Measurements from ENCODE around the gene IFNW1.
"Not testable (repeated sequence)": the region's sequence is repeated elsewhere in the genome, so short reads cannot be mapped to it uniquely, and the experiment has no call there.

IFNW1 gene

DNA sequence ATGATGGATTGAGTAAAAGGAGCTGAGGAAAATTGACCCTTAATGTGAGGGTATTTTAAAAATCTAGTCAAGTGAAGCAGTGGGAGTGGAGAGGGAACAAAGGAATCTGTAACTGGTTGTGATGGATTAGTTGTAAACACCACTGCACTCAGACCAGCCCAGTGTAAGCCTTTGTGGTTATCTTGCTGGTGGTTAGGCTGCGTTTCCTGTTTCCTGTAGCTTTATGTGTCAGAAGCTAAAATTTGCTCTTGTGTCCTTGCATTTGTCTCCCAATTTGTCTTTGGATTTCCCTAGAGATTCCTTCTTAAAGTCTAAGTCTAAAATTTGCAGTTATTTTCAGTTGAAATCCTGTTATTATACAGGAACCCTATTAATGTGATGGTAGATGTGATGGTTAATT, 18.5 kb upstream of the IFNW1 start:
- TF ChIP-seq, protein P1, sequence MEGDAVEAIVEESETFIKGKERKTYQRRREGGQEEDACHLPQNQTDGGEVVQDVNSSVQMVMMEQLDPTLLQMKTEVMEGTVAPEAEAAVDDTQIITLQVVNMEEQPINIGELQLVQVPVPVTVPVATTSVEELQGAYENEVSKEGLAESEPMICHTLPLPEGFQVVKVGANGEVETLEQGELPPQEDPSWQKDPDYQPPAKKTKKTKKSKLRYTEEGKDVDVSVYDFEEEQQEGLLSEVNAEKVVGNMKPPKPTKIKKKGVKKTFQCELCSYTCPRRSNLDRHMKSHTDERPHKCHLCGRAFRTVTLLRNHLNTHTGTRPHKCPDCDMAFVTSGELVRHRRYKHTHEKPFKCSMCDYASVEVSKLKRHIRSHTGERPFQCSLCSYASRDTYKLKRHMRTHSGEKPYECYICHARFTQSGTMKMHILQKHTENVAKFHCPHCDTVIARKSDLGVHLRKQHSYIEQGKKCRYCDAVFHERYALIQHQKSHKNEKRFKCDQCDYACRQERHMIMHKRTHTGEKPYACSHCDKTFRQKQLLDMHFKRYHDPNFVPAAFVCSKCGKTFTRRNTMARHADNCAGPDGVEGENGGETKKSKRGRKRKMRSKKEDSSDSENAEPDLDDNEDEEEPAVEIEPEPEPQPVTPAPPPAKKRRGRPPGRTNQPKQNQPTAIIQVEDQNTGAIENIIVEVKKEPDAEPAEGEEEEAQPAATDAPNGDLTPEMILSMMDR (conservative IDR thresholded peaks at IDR 0.05): no peak
- no peak overlapping the region for H3K27ac ChIP-seq

DNA sequence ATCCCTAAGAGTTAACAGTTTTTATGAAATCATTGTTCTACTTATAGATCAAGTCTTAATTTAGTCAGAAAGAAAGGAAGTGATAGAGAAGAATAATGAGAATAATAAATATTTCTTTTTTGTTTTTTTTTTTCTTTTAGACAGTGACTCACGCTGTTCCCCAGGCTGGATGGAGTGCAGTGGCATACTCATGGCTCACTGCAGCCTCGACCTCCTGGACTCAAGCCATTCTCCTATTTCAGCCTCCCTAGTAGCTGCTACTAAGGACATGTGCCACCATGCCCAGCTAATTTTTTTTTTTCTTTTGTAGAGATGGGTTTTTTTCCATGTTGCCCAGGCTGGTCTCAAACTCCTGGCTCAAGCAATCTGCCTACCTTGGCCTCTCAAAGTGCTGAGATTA, 13.9 kb upstream of the IFNW1 start:
- TF ChIP-seq, protein P1 (conservative IDR thresholded peaks at IDR 0.05): no peak
- H3K27ac ChIP-seq: no peak overlapping the region

DNA sequence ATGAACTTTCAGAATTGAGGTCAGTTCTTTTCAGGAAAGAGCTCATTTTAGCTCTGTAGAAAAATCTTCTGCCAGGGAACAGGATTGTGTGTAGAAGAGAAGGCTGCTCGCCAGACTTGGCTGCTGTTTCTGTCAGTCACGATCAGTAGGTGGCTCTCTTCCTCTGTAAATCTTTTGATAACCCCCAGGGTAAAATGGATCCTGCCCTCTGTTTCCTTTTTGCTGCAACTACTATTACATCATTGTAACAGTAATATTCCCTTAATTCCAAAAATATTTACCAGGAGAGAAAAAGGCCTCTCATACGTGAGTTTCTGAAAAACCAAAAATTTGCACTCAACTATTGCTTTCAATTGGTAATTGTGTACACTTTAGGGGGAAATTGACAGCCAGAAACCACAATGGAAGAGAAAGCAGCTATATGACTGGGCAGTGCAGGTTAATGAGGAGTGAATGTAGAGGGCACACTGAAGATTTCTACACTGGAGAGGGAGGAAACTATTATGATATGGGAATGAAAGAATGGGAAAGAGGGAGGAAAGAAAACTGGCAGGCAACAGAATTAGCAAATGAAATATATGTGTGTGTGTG, 12.5 kb upstream of the IFNW1 start:
- TF ChIP-seq, protein P1 (conservative IDR thresholded peaks at IDR 0.05): peak; percentile 69
- H3K27ac ChIP-seq: no peak overlapping the region

DNA sequence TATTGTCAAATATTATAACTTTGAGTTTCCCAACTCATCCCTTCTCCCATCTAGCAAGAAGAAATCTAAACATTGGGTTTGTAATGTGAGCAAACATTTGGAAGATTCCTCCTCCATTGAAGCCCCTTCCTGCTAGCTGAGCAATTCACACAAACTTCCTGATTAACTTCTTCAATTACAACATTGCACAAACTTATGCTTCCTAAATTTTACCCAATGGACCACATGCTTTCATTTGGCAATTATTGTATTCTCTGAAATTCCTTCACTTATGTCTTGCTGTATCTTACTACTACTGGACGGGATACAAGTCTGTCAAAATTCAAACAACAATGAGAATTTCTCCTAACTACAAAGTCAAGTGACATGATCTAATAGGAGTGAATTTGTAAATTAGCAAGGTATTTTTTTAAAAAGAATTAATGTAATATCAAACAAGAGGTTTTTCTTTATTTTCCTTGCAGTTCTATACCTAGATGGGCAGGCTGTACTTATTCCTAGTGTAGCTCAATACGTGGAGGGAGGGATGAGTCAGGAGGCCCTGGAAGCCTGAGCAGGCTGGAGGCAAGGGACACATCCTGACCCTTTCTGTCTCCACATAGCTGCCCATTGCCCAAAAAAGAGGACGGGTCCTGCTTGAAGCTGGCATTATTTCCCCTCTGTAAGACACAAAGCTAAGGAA, 11.8 kb upstream of the IFNW1 start:
- no peak overlapping the region for H3K27ac ChIP-seq
- TF ChIP-seq, protein P1 (conservative IDR thresholded peaks at IDR 0.05): no peak

DNA sequence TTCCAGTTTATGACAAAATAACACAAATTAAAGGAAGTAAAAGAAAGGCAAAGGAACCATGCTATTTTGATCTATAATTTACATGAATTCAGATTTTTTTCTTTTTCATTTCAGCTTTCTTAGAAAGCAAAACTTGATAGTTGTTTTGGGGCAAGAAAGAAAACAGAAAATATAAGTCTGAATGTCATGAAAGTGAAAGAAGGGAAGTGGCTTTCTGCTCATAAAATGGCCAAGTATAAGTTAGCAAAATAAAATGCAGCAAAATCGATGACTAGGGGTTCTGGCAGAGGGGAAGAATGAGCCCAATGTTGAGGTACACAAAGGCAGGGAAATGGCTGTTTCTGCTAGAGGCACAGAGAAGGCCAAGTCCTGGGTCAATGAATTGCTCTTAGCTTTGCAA, 3.0 kb upstream of the IFNW1 start:
- H3K27ac ChIP-seq: no peak overlapping the region
- TF ChIP-seq, protein P1 (conservative IDR thresholded peaks at IDR 0.05): no peak

DNA sequence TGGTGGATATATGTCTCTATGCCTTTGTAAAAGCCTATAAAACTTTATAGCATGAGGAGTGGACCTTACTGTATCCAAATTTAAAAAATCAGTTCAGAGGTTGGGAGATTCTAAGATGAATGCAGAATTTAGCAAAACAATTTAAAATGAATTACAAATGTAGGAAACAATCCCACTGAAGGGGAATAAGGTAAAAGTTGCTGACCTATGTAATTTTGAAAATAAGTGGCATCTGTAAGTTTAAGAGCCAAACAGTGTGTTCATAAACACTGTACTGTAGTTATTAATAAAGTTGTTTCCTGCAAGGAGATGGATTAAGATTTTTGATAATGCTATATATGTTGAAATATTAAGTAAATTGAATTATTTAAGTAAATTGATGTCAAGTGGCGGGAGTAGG, 4.6 kb downstream of the IFNW1 start:
- TF ChIP-seq, protein P1 (conservative IDR thresholded peaks at IDR 0.05): no peak
- H3K27ac ChIP-seq: no peak overlapping the region

DNA sequence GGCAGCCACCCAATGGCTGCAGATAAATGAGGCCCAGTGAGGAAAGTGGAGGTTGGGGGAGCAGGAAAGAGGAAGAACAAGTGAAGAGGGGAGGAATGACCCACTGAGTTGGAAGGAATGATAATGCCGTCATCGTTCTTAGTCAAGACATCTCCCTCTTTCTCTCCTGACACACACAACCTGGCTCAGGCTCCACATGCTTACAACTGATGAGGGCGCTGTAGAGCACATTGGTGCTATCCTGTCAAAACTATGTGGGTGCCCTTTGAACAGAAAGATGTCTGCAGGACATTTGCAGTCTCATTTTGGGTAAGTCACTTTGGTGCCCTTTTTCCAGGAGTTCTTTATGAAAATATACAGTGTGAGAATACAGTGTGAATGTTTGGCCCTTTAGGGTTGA, 5.9 kb downstream of the IFNW1 start:
- H3K27ac ChIP-seq: no peak overlapping the region
- TF ChIP-seq, protein P1 (conservative IDR thresholded peaks at IDR 0.05): no peak

DNA sequence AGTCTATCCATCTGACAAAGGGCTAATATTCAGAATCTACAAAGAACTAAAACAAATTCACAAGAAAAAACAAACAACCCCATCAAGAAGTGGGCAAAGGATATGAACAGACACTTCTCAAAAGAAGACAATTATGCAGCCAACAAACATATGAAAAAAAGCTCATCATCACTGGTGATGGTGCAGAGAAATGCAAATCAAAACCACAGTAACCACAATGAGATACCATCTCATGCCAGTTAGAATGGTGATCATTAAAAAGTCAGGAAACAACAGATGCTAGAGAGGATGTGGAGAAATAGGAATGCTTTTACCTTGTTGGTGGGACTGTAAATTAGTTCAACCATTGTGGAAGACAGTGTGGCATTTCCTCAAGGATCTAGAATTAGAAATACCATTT, 13.4 kb downstream of the IFNW1 start:
- not testable (repeated sequence) for H3K27ac ChIP-seq

Measured in VCaP (cell line).